HCEC 1CT (cell line): Measurements from ENCODE around the gene CCDC124.

Source experiments
- DNase-seq: peaks from one replicate; pipeline ENCODE4 v3.0.0-alpha.2; 2017

The CCDC124 gene

DNA sequence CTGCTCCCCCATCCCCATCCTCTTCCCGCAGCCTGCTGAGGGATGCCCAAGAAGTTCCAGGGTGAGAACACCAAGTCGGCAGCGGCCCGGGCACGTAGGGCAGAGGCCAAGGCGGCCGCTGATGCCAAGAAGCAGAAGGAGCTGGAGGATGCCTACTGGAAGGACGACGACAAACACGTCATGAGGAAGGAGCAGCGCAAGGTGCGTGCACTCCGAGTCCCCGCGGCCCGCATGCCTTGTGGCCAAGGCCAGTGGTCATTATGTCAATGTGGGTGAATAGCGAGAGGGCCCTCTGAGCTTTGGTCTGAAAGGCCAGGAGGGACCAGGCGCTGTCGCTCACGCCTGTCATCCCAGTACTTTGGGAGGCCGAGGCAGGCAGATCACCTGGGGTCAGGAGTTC is 3.6 kb downstream of the CCDC124 start:
- no peak for DNase-seq

DNA sequence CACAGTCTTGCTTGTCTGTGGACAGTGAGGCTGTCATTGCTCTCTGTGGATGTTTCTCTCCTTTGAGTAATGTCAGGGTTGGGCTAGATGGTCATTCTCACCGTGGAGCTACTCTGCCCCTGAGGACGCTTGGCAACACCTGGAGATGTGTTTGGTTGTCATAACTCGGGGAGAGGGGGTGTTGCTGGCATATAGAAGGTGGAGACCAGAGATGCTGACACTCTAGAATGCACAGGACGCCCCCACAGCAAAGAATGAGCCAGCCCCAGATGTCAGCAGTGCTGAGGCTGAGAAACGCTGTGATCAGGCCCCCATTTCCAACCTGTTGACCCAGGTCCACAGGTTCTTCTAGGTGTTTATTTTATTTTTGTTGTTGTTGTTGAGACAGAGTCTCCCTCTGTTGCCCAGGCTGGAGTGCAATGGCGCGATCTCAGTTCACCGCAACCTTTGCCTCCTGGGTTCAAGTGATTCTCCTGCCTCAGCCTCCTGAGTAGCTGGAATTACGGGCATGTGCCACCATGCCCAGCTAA is 4.6 kb downstream of the CCDC124 start:
- no peak for DNase-seq

DNA sequence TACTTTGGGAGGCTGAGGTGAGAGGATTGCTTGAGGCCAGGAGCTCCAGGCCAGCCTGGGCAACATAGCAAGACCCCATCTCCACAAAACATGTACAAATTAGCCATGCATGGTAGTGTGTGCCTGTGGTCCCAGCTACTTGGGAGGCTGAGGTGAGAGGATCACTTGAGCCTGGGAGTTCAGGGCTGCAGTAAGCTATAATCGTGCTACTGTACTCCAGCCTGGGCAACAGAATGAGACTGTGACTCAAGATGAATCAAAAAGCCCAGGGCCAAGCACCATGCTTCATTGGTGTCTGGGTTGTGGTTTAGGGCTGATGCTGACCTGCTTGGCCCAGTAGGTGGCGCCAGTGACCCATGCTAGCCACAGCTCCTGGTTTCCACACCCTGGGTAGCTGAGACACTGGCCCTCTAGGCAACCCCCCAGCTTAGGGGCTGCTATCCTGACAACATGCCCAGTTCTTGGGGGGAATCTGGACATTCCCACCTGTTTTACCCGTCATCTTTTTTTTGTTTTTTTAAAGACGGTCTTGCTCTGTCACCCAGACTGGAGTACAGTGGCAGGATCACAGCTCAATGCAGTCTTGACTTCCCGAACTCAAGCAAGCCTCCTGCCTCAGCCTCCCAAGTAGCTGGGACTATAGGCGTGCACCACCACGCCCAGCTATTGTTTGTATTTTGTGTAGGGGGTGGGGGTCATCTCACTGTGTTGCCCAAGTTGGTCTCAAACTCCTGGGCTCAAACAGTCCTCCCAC is 5.5 kb downstream of the CCDC124 start:
- peak; percentile 87 for DNase-seq

DNA sequence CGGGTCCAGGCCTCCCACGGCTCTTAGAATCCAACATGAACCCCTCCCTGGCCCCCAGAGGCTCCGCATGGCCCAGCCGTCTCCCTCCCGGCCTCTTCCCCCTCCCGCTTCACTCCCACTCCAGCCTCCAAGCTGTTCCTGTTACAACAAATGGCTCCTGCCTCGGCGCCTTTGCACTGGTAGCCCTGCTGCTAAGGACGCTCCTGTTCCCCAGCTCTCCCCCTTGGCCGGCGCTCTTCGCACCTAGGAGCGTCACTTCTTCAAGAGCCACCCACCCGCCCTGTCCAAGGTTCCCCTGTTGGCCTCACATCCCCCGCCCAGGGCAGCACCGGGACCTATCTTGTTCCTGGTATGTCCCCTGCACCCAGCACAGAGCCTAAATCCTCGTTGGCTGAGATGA is 9.4 kb downstream of the CCDC124 start:
- DNase-seq = no peak

DNA sequence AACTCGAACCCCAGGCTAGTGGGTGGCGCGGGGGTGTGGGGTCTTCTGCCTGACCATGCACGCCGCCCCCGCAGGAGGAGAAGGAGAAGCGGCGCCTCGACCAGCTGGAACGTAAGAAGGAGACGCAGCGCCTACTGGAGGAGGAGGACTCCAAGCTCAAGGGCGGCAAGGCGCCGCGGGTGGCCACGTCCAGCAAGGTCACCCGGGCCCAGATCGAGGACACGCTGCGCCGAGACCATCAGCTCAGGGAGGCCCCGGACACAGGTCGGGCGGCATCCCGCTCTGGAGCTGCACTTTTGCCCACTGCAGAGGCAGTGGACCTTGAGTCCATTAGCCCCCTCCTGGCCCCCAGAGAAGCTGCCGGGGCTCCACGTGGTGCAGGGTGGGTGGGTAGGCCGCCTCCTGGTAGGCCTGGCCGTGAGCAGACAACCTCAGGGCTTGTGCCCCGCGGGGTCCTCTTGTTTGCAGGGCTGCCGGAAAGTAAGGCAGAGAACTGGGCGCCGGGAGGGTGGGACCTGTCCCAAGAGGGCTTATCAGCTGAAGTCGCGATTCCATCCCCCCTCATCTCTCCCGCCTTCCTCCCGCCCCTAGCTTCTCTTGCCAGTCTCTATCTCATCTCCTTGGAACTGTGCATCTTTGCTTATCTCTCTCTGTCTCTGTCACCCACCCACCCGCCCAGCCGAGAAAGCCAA is 9.9 kb downstream of the CCDC124 start:
- no peak for DNase-seq

DNA sequence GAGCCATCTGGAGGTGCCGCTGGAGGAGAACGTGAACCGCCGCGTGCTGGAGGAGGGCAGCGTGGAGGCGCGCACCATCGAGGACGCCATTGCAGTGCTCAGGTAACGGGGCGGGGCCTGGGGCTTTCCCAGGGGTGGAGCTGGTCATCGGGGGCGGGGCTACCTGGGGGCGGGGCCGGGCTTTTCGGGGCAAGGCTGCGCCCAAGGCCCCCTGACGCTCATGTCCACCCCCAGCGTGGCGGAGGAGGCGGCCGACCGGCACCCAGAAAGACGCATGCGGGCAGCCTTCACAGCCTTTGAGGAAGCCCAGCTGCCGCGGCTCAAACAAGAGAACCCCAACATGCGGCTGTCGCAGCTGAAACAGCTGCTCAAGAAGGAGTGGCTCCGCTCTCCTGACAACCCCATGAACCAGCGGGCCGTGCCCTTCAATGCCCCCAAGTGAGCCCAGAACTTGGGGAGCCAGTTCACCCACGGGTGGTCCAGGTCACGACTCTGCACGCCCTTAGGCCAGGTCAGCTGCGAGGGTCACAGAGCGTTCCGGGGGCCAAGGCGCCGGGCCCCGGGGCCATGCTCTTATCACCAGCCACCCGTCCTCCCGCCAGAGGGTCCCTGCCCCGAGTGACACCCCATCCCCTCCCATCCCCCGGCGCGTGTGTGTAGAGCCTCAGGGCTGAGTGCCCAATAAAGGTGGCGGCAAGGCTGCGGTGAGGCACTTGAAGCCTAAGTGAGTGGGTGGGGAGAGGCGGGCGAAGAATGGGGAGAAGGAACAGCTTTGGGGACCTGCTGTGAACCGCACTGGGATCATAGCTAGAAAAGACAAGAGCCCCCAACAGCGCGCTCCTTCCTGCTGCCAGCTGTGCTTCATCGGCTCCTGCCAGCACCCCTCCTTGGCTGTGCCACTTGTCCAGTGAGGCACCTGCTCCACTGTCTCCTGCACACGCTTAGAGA is 10.7 kb downstream of the CCDC124 start:
- no peak for DNase-seq

DNA sequence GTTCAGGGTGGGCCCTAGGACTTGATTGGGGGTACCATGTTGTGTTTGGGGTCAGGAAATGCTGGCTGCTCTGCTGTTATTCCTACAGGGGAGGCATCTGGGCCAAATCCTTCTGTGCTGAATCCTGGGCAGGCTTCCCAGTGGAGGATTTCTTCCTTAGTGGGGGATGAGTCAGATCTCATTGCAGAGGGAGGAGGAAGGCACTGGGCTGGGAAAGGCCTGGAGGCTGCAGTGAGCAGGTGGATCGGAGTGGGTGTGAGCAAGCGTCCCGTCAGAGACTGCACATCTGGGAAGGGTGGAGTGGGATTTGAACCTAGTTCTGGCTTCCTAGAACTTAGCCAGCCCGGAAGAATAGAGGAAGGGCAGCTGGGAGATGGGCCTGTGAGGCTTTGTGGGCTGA is 11.5 kb downstream of the CCDC124 start:
- DNase-seq = peak; percentile 85

DNA sequence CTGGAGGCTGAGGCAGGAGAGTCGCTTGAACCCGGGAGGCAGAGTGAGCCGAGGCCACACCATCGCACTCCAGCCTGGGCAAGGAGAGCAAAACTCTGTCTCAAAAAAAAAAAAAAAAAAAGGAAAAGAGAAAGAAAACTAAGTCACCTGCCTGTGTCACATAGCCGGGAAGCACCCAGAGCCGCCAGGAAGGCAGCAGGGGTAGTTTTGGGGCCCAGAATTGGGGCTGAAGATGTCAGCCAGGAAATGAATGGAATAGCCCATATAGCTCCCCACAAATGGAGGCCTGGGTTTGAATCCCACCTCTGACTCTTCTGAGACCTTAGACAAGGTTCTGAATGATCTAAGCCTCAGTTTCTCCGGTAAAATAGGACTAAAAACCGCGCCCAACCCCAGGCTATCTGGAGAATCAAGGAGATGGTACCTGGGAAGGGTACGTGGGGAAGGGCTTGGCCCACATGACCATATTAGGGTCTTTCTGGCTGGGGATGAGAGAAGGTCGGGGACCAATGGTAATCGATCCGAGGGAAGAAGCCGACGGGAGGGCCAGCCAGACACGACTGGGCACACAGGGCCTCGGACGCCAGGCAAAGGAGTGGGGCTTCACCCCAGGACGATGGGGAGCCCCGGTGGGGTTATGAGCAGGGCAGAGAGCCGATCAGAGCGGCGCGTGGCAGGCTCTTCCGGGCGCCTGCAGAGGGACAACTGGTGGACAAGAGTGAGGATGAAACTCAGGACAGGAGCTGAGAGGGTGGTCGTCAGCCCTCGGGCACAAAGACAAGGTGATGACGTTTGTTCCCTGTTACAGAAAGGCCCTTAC is 14.4 kb downstream of the CCDC124 start:
- DNase-seq = no peak

DNA sequence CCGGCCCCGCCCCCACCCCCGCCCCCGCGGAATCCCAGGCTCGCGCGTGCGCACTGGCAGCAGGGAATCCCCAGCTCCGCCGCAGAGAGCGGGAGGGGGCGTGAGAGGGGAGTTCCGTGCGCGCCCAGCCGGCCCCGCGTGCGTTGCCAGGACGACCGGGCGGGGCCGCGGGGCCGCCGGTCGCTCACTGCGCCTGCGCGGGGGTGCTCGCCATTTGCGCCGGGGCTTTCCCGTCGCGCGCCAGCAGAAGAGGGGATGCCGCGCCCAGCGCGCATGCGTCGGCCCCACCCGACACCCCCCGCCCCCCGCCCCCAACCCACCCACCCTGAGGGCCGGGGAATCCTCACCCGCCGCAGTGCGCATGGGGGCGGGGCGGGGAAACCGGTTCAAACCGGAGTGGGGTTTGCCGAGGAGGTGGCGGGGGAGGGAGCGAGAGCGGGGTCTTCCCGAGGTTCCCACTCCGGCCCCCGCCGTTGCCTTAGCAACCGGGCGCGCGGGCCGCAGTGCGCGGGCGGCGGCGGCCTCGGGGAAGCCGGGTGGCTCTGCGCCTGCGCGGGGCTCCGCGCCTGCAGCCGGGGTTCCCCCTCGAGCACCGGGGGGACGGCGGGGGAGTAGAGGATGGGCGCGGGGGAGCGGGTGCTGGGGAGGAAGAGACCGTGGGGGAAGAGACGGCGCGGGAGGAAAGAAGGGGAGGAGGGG is 15.1 kb downstream of the CCDC124 start:
- DNase-seq = peak; percentile 92

DNA sequence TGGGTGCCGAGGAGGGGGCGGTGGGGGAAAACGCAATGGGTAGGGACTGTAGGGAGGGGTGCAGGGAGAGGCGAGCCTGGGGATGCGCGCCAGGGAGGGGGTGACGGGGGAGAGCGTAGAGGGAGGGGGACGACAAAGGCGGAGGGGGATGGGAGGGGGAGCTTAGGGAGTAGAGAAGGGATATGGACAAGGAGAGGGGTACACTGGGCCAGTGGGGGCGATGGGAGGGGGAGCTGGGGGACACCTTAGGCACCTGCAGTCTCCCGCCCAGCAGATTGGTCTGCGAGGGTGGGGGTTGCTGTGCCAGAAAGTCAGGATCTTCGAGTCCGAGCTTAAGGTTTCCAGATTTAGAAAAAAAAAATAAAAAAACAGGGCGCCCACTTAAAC is 15.7 kb downstream of the CCDC124 start:
- no peak for DNase-seq

DNA sequence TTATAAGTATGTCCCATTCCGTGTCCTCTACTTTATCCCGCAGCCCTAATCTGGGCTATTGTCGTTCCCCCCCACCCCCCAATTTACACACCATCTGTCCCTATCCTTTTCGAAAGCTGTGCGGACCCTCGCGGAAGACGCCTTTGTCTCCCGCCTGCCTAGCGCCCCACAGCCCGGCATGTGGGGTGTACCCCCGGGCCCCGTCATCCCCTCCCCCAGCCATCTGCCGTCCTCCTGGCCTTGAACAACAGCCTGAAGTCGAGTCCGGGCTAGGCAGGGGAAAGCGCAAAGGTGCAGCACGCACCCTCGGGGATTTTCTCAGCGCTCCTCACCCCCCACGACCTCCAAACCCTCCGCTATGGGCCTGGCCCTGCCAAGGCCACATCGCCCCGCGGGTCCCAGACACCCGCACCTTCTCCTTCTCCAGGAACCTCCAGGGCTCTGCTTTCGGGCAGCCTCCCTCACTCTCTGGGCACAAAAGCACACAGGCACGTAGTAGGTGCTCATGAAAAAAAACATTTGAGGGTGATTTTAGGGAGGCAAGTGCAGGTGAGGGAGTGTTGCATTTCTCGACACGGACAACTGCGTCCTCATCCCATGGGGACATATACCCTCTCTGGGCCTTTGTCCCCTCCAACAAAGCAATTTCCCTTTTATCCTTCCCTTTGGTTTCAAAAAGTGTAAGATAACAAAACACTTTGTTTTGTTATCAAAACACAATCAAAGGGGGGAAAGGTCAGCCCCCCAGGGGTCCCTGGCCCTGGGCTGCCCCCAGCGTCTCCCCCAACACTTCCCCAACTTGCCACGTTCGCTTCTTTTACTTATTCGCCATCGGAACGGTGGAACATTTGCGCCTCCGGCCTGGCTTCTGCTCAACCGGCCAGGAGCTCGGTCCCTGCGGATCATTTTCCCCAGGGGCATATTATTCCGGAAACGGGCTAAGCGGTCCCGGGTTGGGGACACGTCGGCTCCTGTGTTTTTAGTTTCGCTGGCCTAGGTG is 16.4 kb downstream of the CCDC124 start:
- DNase-seq = no peak

DNA sequence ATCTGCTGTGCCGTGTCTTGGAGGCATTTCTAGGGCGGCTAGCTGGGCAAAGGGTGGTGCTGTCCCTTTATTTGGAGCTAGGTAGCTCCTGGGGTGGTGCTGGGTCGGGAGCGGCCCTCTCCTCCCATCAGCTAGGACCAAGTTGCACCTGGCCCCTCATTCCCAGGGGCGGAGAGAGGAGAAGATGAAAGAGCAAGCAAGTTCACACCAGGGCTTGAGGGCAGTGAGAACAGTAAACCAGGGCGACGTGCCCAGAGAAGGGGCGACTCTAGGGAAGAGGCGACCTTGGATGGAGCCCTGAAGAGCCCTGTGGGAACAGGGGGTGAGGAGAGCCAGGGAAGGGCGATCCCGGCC is 17.1 kb downstream of the CCDC124 start:
- no peak for DNase-seq

DNA sequence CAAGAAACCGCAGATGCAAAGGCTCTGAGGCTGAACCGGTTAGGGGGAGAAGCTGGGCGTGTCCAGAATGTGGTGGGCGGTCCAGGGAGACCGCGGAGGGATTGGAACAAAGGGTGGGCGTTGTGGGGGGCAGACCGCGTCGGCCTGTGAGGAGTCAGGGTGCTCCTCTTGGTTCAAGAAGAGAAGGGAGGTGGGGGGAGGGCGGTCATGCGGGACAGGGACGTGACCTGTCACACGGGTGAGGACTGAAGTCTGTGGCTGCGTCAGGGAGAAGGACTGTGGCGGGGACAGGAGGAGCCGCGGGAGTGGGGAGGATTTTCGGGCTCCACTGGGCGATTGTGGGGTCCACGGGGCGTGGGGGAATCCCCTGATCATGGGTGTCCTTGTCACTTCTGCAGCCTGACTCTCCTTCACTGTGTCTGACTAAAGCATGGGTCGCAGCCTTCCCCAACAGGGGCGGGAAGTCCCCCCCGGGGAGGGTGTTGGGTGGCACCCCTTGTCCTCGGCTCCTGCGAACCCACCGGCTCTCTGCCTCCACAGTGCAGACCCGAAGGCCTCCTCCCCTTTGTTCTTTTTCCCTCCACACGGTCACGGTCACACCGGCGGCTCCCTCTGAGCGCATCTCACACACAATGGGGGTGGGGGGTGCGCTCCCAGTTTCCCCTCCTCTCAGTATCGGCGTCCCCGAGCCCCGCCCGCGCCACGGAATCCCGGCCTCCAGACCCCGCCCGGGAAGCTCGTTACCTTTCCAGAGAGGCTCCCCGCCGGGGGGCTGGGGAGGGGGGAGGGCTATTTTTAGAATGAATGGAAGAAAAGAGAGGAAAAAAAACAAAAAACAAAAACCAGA is 17.7 kb downstream of the CCDC124 start:
- no peak for DNase-seq

DNA sequence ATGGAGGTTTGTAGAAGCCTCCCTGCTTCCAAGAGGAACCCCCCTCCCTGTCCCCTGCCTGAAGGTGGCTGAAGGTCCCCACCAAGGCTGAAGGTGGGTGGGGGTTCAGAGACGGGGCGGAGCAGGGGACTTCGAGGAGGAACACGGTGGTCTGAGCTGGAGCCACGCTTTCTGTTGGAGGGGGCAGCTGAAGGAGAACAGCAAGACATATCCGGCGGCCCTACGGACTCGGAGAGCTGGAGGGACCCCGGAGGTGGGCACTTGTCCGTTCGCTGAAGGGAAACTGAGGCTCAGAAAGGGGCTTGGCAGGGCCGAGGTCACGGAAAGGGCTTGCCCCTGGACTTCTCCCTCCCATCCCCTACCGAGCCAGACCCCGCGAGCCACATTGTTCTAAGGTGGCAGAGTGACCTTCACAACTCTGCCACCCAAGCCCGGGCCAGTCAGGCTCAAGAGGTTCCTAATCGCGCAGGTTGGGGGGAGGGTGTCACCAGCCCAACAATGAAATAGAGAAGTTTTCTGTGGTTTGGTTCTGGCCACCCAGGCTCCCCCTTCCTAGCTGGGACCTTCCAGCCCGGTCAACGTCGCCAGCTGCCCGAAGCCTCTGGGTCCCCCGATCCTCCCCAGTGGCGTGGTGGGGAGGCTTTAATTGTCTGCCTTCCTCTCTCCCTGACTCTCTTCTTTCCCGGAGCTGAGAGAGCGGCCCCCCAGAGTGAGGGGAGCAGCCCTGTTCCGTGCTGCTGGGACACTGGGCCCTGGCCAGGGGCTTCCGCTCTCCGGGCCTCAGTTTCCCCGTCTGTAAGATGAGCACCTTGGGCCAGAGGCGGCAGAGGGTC is 18.6 kb downstream of the CCDC124 start:
- no peak for DNase-seq

DNA sequence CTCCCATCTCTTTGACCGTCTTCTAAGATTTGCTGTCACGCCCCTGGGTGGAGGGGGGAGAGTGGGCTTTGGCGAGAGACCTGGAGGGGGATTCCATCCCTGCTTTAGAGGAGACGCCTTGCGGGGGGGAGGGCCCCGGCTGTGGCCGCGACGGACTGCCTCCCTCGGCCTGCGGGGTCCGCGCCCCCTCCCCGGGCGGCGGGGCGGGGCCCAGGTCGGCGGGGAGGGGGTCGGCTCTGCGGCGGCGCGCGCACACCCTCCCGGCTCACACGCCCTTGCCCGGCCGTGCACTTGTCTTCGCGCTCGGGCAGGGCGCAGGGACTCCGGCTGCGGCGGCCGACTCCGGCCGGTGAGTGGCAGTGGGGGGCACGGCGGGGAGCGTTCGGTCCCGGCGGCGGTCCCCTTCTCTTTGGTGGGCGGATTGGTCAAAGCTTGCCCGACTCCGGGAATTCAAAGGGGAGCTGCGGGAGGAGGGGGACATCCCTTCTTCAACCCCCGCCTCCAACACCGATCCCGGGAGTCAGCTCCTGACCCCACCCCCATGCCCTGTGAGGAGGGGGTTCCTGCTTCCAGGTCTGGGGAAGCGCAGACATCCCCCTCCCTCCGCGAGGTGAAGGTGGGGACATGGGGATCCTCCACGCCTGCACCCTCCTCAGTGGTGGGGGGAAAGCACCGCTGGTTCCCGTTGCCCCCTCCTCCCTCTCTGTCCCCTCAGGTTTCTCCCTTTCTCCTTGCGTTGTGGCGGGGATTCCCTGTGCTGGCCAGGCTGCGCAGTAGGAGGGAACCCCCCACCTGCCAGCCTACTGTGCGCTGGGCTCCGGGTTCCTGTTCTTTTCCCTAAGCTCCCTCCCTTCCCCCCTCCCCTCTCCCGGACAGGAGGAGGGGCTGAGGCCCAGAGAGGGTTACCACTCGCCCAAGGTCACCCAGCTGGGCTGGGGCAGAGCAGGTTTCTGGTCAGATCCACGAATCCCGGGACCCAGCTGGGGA is 19.5 kb downstream of the CCDC124 start:
- DNase-seq = no peak

DNA sequence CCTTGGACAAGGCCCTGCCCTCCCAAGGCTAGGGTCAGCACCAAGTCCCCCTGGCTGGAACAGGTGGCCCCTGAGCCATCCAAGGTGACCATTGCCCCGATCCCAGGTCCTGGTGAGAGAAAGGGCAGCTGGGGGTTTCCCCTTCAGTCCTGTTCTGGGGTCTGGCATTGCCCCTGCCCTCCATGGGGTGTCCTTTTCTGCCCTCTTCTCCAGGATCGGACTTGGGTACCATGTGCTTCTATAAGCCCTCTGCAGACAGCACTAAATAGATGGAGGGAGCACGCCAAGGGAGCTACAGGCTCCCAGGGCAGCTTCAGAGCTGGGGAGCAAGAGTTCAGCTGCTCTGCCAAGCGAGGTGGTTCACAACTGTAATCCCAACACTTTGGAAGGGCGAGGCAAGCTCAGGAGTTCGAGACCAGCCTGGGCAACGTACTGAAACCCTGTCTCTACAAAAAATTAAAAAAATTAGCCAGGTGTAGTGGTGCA is 20.5 kb downstream of the CCDC124 start:
- DNase-seq = no peak

DNA sequence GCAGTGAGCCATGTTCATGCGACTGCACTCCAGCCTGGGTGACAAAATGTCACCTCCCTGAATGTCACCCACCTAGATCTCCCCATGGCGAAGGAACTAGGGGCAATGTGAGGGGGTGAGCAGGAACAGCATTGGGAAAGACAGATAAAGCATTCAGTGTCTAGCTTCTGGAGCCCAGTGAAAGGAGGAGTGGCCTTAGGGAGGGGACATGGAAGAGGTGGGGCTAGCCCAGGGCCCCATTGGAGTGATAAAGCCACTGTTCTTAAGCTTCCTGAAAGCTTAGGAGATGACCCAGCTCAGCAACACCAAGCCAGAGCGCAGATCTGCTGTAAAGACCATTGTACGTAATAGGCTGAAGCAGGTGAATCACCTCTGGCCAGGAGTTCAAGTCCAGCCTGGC is 21.1 kb downstream of the CCDC124 start:
- DNase-seq = no peak
